Tibial nerve (tissue), 4 donors: ENCODE data around the gene BACH1.

Experiments
- EP300 ChIP-seq, 2 donors: sonication (generic); formaldehyde crosslinking; IDR thresholded peaks; one replicate each; pipeline ENCODE4 v1.6.1; 2017; ENCODE audit warnings: antibody characterized with exemption in 2 of 2, mild to moderate bottlenecking in 1 of 2
- POLR2A ChIP-seq, 2 donors: fragments of 450-650 bp; IDR thresholded peaks; one replicate each; pipeline ENCODE4 v1.6.1; 2017; ENCODE audit warnings: antibody characterized with exemption in 2 of 2, mild to moderate bottlenecking in 2 of 2, moderate library complexity in 2 of 2
- TF ChIP-seq, protein P1 (sequence below), 5 experiments: fragments of 200-600 bp in 3 of 5; fragments of 450-650 bp in 2 of 5; sonication (generic) in 3 of 5; IDR thresholded peaks; one replicate each; pipeline ENCODE4 v1.5.1; 2016 to 2019; ENCODE audit warnings: antibody characterized with exemption in 5 of 5, mild to moderate bottlenecking in 3 of 5, moderate library complexity in 2 of 5

- TF ChIP-seq, protein P1, sequence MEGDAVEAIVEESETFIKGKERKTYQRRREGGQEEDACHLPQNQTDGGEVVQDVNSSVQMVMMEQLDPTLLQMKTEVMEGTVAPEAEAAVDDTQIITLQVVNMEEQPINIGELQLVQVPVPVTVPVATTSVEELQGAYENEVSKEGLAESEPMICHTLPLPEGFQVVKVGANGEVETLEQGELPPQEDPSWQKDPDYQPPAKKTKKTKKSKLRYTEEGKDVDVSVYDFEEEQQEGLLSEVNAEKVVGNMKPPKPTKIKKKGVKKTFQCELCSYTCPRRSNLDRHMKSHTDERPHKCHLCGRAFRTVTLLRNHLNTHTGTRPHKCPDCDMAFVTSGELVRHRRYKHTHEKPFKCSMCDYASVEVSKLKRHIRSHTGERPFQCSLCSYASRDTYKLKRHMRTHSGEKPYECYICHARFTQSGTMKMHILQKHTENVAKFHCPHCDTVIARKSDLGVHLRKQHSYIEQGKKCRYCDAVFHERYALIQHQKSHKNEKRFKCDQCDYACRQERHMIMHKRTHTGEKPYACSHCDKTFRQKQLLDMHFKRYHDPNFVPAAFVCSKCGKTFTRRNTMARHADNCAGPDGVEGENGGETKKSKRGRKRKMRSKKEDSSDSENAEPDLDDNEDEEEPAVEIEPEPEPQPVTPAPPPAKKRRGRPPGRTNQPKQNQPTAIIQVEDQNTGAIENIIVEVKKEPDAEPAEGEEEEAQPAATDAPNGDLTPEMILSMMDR (IDR thresholded peaks at IDR 0.05): no peak
- TF ChIP-seq POLR2A (IDR thresholded peaks at IDR 0.05) (no peak), EP300 (IDR thresholded peaks at IDR 0.05) (no peak)
These were observed 1.4 kb downstream of the BACH1 start for GRCh38 chr21:29299916-29300806.
